ENCODE data around the gene RBM11.

GRCh38 chr21:14262039-14262438 lies 46.1 kb downstream of the RBM11 start:
- TF ChIP-seq POLR2A (IDR thresholded peaks at IDR 0.05) (no peak), CTCF (IDR thresholded peaks at IDR 0.05) (no peak)
